OCI-LY1 (cell line): ENCODE data around the gene COL11A1.

Experiments
- H2AFZ ChIP-seq: fragments of 200-600 bp; sonication (generic), shearing (Covaris generic); 2 replicates; pipeline ENCODE4 v1.6.0; 2014; ENCODE audit warnings: antibody characterized with exemption, mild to moderate bottlenecking, low read length
- H3F3A ChIP-seq: fragments of 200-600 bp; sonication (generic), shearing (Covaris generic); 2 replicates; pipeline ENCODE4 v1.6.0; 2014; ENCODE audit warnings: mild to moderate bottlenecking, antibody characterized with exemption, low read length, moderate library complexity; ENCODE audit not compliant: insufficient read depth
- H3K27ac ChIP-seq: fragments of 200-600 bp; sonication (generic); 2 replicates; pipeline ENCODE4 v1.5.1; 2014; ENCODE audit warnings: low read length, mixed run types, mild to moderate bottlenecking, low read depth; ENCODE audit not compliant: poor library complexity, severe bottlenecking
- H3K27me3 ChIP-seq: fragments of 200-600 bp; sonication (generic); 2 replicates; pipeline ENCODE4 v1.6.0; 2014; ENCODE audit warnings: antibody characterized with exemption, mild to moderate bottlenecking, low read length, moderate library complexity; ENCODE audit not compliant: insufficient read depth
- H3K36me3 ChIP-seq: fragments of 200-600 bp; sonication (generic); 2 replicates; pipeline ENCODE4 v1.6.1; 2014; ENCODE audit warnings: mild to moderate bottlenecking, antibody characterized with exemption, low read length, moderate library complexity, mixed read lengths; ENCODE audit not compliant: insufficient read depth
- H3K4me1 ChIP-seq: fragments of 200-600 bp; sonication (generic); 2 replicates; pipeline ENCODE4 v1.5.1; 2014; ENCODE audit warnings: mild to moderate bottlenecking, low read length, moderate library complexity; ENCODE audit not compliant: insufficient read depth, severe bottlenecking
- H3K4me2 ChIP-seq: fragments of 200-600 bp; sonication (generic), shearing (Covaris generic); 2 replicates; pipeline ENCODE4 v1.6.1; 2014; ENCODE audit warnings: low read length
- H3K4me3 ChIP-seq: fragments of 200-600 bp; sonication (generic); 2 replicates; pipeline ENCODE4 v1.5.1; 2014; ENCODE audit warnings: low read length, low read depth, mild to moderate bottlenecking, mixed read lengths; ENCODE audit not compliant: poor library complexity, severe bottlenecking
- H3K79me2 ChIP-seq: fragments of 200-600 bp; shearing (Covaris generic); 2 replicates; pipeline ENCODE4 v1.6.1; 2016; ENCODE audit warnings: mixed run types, low read length, mixed read lengths; ENCODE audit not compliant: insufficient read depth
- H3K9ac ChIP-seq: fragments of 200-600 bp; sonication (generic), shearing (Covaris generic); 2 replicates; pipeline ENCODE4 v1.6.1; 2014; ENCODE audit warnings: mild to moderate bottlenecking, low read length, mixed read lengths
- H3K9me2 ChIP-seq: fragments of 200-600 bp; sonication (generic), shearing (Covaris generic); 2 replicates; pipeline ENCODE4 v1.6.1; 2014; ENCODE audit warnings: low read depth, mild to moderate bottlenecking, low read length, mixed read lengths
- H3K9me3 ChIP-seq: fragments of 200-600 bp; shearing (Covaris generic); 2 replicates; pipeline ENCODE4 v1.6.1; 2014; ENCODE audit warnings: low read length, mixed read lengths
- H4K20me1 ChIP-seq: fragments of 200-600 bp; sonication (generic), shearing (Covaris generic); 2 replicates; pipeline ENCODE4 v1.6.0; 2016; ENCODE audit warnings: mild to moderate bottlenecking, low read length; ENCODE audit not compliant: insufficient read depth
- EZH2 ChIP-seq: fragments of 200-600 bp; sonication (generic), shearing (Covaris generic); IDR thresholded peaks from 2 replicates; pipeline ENCODE4 v1.8.0; 2017; ENCODE audit warnings: borderline replicate concordance, mixed run types, mild to moderate bottlenecking, antibody characterized with exemption, low read length, moderate library complexity, mixed read lengths
- TF ChIP-seq, protein P1 (sequence below): fragments of 200-600 bp; sonication (generic), shearing (Covaris generic); IDR thresholded peaks from 2 replicates; pipeline ENCODE4 v1.5.1; 2017; ENCODE audit warnings: mild to moderate bottlenecking, antibody characterized with exemption, low read length, moderate library complexity, mixed read lengths

COL11A1 gene

DNA sequence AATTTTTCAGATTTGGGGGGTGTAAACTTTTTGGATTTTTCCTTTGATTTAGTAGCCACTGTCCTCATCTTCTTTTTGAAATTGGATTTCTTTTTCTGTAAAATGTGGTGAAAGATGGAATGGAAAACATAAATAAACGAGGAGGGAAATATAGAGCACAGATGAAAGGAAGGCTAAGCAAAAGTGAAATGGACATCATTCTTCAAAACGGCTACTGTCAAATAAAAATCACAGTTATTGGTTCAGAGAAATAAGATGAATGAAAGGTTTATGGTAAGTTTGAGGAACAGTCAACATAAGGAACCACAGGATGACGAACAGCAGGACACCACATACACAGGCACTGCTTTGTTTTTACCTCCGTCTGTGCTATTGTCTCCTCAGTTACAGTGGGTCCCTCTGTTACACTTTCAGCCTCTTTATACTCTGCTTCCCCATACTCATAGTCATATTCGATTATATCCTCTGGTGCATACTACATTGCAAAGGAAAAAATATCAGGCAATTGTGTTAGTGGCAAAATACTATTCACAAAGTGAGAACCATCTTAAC is 82.4 kb downstream of the COL11A1 start:
- no peaks in the 10 kb centered on the region for H3K79me2 ChIP-seq
- H3K4me1 ChIP-seq: no peaks in the 10 kb centered on the region
- H3K9me2 ChIP-seq: no peaks in the 10 kb centered on the region
- no peaks in the 10 kb centered on the region for H4K20me1 ChIP-seq
- H3K4me2 ChIP-seq: no peak overlapping the region
- no peaks in the 10 kb centered on the region for H3K36me3 ChIP-seq
- H3F3A ChIP-seq: no peaks in the 10 kb centered on the region
- H3K4me3 ChIP-seq: no peak overlapping the region
- no peaks in the 10 kb centered on the region for H3K27me3 ChIP-seq
- no peak overlapping the region for H3K27ac ChIP-seq
- no peak overlapping the region for H3K9ac ChIP-seq
- TF ChIP-seq, protein P1, sequence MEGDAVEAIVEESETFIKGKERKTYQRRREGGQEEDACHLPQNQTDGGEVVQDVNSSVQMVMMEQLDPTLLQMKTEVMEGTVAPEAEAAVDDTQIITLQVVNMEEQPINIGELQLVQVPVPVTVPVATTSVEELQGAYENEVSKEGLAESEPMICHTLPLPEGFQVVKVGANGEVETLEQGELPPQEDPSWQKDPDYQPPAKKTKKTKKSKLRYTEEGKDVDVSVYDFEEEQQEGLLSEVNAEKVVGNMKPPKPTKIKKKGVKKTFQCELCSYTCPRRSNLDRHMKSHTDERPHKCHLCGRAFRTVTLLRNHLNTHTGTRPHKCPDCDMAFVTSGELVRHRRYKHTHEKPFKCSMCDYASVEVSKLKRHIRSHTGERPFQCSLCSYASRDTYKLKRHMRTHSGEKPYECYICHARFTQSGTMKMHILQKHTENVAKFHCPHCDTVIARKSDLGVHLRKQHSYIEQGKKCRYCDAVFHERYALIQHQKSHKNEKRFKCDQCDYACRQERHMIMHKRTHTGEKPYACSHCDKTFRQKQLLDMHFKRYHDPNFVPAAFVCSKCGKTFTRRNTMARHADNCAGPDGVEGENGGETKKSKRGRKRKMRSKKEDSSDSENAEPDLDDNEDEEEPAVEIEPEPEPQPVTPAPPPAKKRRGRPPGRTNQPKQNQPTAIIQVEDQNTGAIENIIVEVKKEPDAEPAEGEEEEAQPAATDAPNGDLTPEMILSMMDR: no peak
- no peak for TF ChIP-seq EZH2
- no peak overlapping the region; the same call in 1 of the 2 replicates for H2AFZ ChIP-seq
- H3K9me3 ChIP-seq: no peaks in the 10 kb centered on the region

- Histone ChIP-seq H2AFZ (no peak overlapping the region), H3K9me2 (no peaks in the 10 kb centered on the region), H4K20me1 (no peaks in the 10 kb centered on the region), H3K79me2 (no peaks in the 10 kb centered on the region), H3K27ac (no peak overlapping the region), H3K4me3 (no peak overlapping the region), H3K4me1 (no peaks in the 10 kb centered on the region), H3K27me3 (no peaks in the 10 kb centered on the region), H3F3A (no peaks in the 10 kb centered on the region), H3K9me3 (no peaks in the 10 kb centered on the region), H3K9ac (no peak overlapping the region), H3K36me3 (no peaks in the 10 kb centered on the region), H3K4me2 (no peak overlapping the region)
- TF ChIP-seq EZH2: no peak
- TF ChIP-seq, protein P1: no peak
These were observed 84.3 kb downstream of the COL11A1 start for GRCh38 chr1:103024051-103024450.

DNA sequence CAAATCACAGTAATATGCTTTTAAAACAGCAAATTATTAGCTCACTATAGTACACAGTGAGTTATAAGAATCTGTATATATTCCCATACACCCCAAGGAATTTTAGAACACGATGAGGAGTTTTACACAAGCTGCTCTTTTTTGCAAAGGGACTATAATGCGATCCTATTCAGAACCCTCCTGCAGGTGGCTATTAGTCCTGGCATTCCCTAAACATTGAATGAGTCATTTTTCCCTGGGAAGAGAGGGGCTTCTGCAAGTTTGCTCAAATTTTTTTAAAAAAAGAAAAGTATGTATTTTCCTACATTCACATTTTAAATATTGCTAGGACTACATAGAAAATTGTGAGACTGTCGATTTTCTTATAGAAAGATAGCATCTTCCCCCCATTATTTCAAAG is 106.3 kb downstream of the COL11A1 start:
- Histone ChIP-seq H3K79me2 (no peaks in the 10 kb centered on the region), H3K27ac (no peak overlapping the region), H3K4me2 (no peak overlapping the region), H3K9ac (no peak overlapping the region), H3K9me2 (no peaks in the 10 kb centered on the region), H2AFZ (no peak overlapping the region), H3K4me3 (no peak overlapping the region), H4K20me1 (no peaks in the 10 kb centered on the region), H3K27me3 (no peaks in the 10 kb centered on the region), H3K36me3 (no peaks in the 10 kb centered on the region), H3F3A (no peaks in the 10 kb centered on the region), H3K4me1 (no peaks in the 10 kb centered on the region), H3K9me3 (no peaks in the 10 kb centered on the region)
- TF ChIP-seq EZH2: no peak
- TF ChIP-seq, protein P1: no peak
